Measurements from ENCODE around the gene AKNA.

AKNA gene

DNA sequence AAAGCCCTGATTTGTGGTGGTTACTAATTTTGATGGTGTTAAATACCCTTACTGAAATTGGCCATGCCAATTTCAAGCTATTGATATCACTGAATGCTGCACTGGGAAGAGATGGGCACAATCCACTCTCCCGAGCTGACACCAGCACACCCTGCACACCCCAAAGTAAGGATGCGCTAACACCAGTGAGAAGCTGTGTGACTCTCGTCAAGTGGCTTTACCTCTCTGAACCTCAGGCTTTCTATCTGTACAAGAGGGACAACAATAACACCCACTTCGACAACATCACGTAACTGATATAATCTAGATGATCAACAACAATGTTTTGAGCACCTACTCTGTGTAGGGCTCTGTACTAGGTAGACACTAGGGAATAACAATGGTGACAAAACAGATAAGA, 8.0 kb upstream of the AKNA start:
- no peak for DNase-seq

DNA sequence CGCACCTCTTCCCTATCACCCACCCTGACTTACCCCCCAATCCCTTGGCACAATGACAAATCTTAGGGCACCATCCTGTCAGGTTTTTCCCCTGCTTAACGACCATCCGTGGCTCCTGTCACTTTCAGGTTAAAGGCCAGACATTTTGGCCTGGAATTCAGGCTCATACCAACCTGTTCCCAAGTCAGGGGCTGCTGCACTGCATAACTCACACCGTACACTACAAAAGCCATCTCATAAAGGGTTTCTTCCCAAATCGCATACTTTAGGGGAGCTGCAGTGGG, 7.5 kb upstream of the AKNA start:
- no peak for DNase-seq

DNA sequence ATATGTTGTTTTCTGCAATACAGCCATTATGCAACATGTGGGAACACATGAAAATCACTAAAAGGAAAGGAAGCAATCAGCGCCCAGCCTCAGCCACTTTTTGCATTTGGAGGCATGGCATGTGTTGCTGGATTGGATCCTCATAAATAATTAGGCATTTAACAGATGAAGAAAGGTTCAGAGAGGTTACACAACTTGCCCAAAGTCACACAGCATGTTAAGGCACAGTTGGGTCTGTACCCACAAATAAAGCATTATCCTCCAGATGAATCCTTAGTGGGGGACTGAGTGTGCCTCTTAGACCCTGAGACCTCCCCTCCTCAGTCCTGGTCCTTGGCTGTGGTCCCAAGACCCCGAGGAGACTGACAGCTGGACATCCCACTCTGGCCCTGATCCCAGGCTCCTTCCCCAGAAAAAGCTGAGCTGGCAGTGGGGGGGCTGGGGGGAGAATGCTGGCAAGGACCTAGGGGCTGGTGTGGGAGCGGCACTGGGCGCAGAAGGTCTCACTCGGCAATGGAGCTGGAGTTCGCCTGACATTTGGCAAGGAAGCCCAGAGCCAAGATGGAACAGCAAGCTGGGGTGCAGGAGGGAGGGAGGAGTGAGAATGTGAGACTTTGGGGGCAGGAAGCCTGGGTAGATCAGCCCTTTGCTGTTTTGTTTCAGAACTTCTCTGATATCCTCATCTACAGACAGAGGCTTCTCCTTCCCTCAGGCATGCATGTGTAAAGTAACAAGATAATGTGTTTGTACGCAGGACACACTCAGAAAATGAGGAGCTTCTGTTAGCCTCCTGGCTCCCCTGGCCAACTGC, 6.9 kb upstream of the AKNA start:
- no peak for DNase-seq

DNA sequence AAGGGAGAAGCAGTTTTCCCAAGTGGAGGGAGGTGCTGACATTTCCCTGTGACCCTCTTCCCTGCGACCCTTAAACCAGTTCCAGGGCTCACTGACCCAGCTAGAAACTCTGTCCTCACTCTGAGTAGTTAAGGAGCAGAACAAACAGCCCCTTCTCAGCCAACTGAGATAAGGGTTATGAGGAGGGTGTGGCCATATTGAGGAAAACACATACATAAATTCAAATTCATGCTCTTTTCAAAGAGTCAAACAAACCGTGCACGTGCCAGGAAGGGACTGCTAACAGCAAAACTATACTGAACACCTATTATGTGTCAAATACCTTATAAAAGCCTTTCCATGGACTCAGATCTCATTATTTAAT, 4.9 kb upstream of the AKNA start:
- DNase-seq, result no peak

DNA sequence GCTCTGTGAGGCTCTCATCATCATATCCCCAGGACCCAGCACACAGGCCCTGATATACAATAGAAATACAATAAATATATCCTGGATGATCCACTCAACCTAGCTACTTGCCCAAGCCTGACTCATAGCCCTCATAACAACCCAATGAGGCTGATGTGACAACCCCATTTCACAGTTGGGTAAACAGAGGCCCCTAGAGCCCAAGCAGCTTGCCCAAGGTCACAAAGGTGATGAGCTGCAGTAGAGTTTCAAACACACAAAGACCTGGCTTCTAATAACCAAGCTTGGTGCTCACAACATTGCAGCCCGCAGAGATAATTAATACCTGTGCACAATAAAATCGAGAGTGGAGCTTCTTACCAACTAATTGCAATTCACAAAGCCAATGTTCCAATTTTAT, 3.2 kb upstream of the AKNA start:
- DNase-seq, result no peak

DNA sequence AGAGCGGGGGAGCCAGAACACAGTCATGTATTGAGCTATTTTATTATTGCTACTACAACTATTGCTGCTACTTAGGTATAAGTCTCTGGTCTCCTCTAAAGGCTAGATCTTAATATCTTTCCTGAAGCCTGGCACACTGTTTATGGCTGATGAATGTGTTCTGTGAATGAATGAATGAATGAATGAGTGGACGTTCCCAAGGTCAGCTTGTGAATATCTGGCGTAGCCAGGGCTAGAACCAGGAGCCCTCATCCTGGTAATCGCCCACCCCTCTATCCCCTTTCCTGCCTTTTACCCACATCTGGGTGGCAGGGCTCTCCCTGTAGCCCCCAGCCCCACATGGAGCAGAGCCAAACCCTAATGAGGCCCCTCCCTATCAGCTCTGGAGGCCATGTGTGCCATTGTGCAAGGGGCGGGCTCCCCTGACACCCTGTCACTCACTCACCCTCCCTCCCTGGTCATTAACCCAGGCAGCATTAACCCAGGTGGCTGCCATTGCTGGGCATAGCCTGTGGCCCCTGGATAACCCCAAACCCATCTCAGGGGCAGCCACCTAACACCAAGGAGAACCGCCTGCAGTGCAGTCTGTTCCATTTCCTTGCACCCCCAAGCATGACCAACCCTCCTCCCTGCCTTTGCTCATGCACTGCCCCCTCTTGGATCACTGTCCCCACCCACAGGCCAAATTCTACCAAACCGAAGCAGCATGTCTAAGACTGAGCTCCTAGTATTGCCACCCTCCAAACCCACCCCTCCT, 2.0 kb upstream of the AKNA start:
- no peak for DNase-seq

- no peak for DNase-seq
These were observed 1.1 kb upstream of the AKNA start for GRCh38 chr9:114388764-114389375.

- no peak for DNase-seq
These were observed 538 bp upstream of the AKNA start for GRCh38 chr9:114388357-114388682.

DNA sequence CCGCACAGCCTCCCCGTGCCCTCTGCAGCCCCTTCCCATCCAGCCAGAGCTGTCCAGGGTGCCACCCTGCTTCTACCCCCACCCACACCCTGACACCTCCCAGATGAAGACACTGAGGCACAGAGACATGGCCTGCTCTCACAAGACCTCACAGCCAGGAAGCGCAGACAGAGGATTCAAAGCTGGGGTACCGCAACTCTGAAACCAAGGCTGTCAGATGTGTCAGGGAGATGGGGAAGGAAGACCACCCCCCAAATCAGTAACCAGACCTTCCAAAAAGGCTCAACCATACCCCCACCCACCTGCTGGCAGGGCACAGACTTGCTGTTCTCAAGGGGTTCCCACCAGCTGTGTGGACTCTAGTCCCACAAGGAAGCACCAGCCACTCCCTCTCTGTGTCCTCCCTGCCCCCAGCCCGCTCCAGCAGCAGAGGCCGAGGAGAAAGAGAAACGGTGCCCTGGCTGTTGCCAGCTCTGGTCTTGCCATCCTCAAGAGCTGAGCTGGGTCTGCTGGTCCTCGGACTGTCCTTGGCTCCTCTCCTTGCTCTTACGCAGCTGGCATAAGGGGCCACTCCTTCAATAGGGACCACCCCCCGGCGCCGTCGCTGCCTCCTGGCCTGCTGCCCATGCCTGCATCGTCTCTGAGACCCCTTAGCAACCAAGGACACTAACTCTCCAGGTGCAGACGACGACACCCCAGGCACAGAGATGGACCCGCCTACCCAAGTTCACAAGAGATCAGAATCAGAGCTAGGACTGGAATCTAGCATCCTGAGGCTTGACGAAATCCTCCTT, 699 bp downstream of the AKNA start:
- DNase-seq, result no peak

DNA sequence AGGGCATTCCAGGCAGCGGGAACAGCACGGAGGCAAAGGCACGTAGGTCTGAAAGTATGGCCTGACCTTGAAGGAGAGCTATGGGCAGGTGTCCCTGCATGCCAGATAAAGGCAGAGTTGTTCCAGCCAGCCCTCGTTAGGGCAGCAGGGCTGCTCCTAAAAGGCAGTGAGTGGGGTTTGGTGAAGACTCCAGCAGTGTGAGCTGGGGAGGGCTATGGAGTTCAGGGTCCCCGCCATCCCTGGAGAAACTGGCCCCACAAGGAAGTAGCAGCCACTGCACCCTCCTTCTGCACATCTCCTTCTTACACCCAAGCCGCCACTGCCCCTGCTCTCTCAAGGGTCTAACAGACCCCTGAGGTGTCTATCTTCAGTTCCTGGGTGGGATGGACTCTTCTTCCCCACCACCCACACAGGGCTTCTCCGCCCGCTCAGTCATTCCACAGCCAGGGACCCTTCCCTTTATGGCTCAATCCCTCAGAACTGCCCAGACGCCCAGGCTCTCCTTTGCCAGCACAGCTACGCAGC, 1.4 kb downstream of the AKNA start:
- DNase-seq, result no peak

- no peak for DNase-seq
These were observed 2.2 kb downstream of the AKNA start for GRCh38 chr9:114385397-114386181.

GRCh38 chr9:114384836-114385396, 2.9 kb downstream of the AKNA start:
- DNase-seq, result no peak

DNA sequence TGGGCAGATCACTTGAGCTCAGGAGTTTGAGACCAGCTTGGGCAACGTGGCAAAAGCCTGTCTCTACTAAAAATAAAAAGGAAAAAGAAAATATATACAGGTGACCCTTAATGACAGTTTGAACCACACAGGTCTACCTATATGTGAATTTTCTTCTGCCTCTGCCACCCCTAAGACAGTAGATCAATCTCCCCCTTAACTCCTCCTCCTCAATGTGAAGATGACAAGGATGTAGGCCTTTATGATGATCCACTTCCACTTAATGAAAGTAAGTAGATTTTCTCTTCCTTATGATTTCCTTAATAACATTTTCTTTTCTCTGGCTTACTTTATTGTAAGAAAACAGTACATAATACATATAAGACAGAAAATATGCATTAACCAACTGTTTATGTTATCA, 3.4 kb downstream of the AKNA start:
- no peak for DNase-seq

DNA sequence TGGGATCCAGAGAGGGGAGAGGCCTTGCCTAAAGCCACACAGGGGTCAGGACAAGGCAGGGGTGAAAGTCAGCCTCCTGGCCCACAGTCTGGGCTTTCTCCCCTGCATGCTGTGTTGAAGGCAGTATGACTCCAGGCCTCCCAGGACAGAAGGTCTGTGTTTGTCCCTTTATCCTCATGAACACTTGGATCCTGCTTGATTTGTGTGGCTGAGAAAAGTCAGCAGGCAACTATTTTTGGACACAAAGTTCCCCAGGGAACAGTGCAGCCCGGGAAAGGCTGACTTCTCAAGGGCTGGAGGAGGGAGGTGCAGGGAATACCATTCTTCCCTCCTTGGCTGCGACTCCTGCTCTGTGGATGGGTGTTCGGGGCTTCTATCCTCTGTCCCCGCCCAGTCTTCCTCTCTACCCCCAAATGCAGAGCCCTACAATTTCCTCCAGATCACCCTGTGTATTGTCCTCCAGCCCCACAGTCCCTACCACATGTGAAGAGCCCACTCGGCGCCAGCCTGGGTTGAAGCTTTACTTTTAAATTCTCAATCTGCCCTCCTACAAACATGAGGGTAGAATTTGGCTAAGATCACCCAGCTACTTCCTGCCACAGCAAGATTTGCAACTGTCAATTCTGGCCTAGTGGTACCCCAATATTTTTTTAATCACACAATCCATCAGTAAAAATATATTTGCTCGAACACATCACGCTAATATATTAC, 4.1 kb downstream of the AKNA start:
- no peak for DNase-seq

GRCh38 chr9:114382699-114383520, 4.9 kb downstream of the AKNA start:
- DNase-seq, result no peak

DNA sequence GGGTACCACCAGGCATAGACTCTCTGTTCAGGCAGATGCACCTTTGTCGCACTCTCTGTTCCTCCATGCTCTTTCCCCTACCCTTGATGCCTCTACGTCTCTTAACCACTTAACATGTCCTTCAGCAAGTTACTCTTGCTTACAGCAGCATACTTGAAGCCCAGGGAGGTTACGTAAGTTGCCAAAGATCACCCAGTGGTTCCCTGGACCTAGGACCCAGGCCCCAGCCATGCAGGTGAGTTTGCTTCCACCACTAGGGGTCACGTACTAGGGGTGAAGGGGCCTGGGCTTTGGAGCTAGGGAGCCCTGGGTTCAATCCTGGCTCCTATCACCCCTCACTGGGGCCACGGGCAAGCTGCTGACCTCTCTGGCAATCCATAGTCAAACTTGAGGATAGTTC, 8.9 kb downstream of the AKNA start:
- no peak for DNase-seq

GRCh38 chr9:114378016-114378415, 9.8 kb downstream of the AKNA start:
- DNase-seq, result no peak

GRCh38 chr9:114376586-114377445, 11.0 kb downstream of the AKNA start:
- no peak for DNase-seq

- no peak for DNase-seq
These were observed 12.2 kb downstream of the AKNA start for GRCh38 chr9:114375386-114376175.
